Activated CD4-positive, alpha-beta memory T cell treated with anti-CD3 and anti-CD28 coated beads, Interleukin-2, amount 10 ng/mL, durations not matched to agents 7 days and 5 days (primary cell): ENCODE data around the gene CLIP2. TPM values are rescaled to one million over a fixed set of nuclear protein-coding genes. Genes with fewer than 3 reads are reported as not detected.
"Not testable (repeated sequence)": the region's sequence is repeated elsewhere in the genome, so short reads cannot be mapped to it uniquely, and the experiment has no call there.

Source experiments
- CTCF ChIA-PET: fragments of 350-600 bp; sonication (Branson Sonifier 250); formaldehyde crosslinking; loops from one replicate; lab custom pipeline; 2021; ENCODE audit warnings: antibody characterized with exemption, inconsistent platforms; lab: Charles Lee
- POLR2A ChIA-PET: fragments of 350-600 bp; sonication (Branson Sonifier 250); formaldehyde crosslinking; loops from one replicate; lab custom pipeline; 2021; ENCODE audit warnings: antibody characterized with exemption; lab: Charles Lee
- DNase-seq: peaks from one replicate; pipeline ENCODE4 v3.0.0-alpha.2; 2020
- H3K27ac Mint-ChIP-seq: one replicate; pipeline ENCODE4 v1.8.0; 2021; ENCODE audit warnings: mild to moderate bottlenecking, mixed read lengths
- H3K27me3 Mint-ChIP-seq: one replicate; pipeline ENCODE4 v1.8.0; 2021; ENCODE audit warnings: mixed read lengths
- H3K36me3 Mint-ChIP-seq: one replicate; pipeline ENCODE4 v1.8.0; 2021; ENCODE audit warnings: low read depth, mixed read lengths
- H3K4me1 Mint-ChIP-seq: one replicate; pipeline ENCODE4 v1.8.0; 2021; ENCODE audit warnings: mixed read lengths
- H3K4me3 Mint-ChIP-seq: one replicate; pipeline ENCODE4 v1.8.0; 2021; ENCODE audit warnings: mild to moderate bottlenecking, mixed read lengths
- H3K9me3 Mint-ChIP-seq: one replicate; pipeline ENCODE4 v1.8.0; 2021; ENCODE audit warnings: mixed read lengths
- total RNA-seq, 2 experiments: library from RNA; stranded (reverse); gene quantifications; one replicate each; pipeline ENCODE4 v1.2.3, GENCODE V29; 2021

CLIP2 gene
- total RNA-seq = 1 to 10 TPM; 1.6 TPM

DNA sequence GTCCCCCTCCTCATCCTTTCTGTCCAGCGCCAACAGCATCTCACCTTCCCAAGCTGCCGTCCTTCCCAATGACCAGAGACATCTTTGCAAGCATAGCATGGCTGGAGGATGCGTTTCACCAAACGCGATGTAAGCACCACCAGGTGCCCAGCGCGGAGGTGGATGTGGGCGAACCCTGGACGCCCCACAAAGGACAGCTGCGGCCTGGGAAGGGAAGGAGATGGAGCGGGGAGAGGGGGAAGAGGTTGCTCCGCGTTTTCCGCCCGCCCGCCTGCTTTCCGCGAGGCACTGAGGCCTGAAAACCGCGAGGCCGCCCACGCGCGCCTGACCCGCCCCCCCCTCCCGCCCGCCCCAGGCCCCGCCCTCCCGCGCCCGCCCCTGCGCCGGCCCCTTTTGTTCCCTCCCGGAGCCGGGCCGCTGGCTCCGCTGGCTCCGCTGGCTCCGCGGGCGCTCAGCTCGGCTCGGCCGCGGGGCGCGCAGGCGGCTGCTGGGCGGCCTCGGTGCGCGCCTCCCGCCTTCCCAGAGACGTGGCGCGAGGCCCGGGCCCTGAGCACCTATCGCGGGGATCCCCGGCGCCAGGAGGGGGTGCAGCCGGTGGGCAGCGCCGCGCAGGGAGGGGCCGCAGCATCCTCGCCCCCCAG, at the start of gene CLIP2:
Gene CLIP2, plus strand, starts transcription at position 390 of the 641 bp plus-strand sequence. CDS start 28,140 bp downstream, outside the sequence.
- ChIA-PET POLR2A (interaction anchor here (0.8 to 2.1 kb wide), 5 partner anchors 10 to 52 kb away, joined by 3 to 7 read pairs (median 4); partner anchors contain the start of gene RFC2), CTCF (interaction anchor here (1.9 kb wide), 1 partner anchor 13 kb away, joined by 6 read pairs; no protein-coding TSS in a partner anchor)
- no peaks in the 10 kb centered on the region for H3K36me3 Mint-ChIP-seq
- H3K27me3 Mint-ChIP-seq = peaks cover 38% of the 10 kb centered on the region
- H3K9me3 Mint-ChIP-seq = no peaks in the 10 kb centered on the region
- H3K4me3 Mint-ChIP-seq = peak within 1 kb of the TSS; percentile 71
- DNase-seq = peak; percentile 81
- H3K27ac Mint-ChIP-seq = no peak within 1 kb of the TSS
- peaks cover 22% of the 10 kb centered on the region for H3K4me1 Mint-ChIP-seq

DNA sequence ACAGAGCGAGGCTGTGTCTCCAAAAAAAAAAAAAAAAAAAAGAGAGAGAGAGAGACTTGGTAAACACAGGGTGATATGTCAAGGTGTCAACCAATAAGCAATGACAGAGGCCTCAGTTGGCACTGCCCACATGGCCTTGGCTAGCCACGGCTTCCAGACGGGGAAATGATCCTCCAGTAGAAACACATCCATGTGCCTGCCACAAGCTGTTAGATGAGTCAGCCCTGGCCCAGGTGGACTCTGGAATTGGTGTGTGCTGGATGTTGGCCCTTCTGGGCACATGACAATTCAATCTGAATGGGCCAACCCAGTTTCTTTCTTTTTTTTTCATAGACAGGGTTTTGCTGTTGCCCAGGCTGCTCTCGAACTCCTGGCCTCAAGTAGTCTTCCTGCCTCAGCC, 48.7 kb upstream of the CLIP2 start:
- Mint-ChIP-seq H3K27ac (no peak overlapping the region), H3K27me3 (no peaks in the 10 kb centered on the region), H3K9me3 (no peaks in the 10 kb centered on the region), H3K4me1 (peaks cover 27% of the 10 kb centered on the region), H3K36me3 (peaks cover 55% of the 10 kb centered on the region), H3K4me3 (no peak overlapping the region)
- ChIA-PET POLR2A (no interaction called here), CTCF (interaction anchor here (1.2 kb wide), 1 partner anchor 34 kb away, joined by 5 read pairs; no protein-coding TSS in a partner anchor)
- DNase-seq = no peak

DNA sequence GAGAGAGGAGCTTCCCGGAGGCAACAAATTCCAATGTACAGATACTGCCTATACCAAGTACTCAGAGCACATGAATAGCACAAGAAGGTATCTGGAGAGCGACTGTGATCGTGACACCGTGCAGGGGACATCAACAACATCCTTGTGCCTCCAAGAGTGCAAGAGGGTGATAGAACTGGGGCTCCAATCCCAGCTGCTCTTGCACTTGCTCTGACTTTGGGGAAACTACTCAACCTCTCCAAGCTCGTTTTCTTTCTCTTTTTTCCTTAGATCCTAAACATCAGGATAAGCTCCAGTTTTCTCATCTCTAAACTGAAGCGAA, 47.1 kb upstream of the CLIP2 start:
- H3K36me3 Mint-ChIP-seq = peaks cover 55% of the 10 kb centered on the region
- ChIA-PET CTCF (interaction anchor here (0.6 to 1.1 kb wide), 2 partner anchors 10 to 123 kb away, joined by 3 to 4 read pairs; no protein-coding TSS in a partner anchor), POLR2A (interaction anchor here (0.9 to 1.1 kb wide), 2 partner anchors 13 to 24 kb away, joined by 3 read pairs; no protein-coding TSS in a partner anchor)
- H3K9me3 Mint-ChIP-seq = no peaks in the 10 kb centered on the region
- H3K27me3 Mint-ChIP-seq = no peaks in the 10 kb centered on the region
- DNase-seq = no peak
- H3K27ac Mint-ChIP-seq = no peak overlapping the region
- H3K4me3 Mint-ChIP-seq = no peak overlapping the region
- H3K4me1 Mint-ChIP-seq = peaks cover 14% of the 10 kb centered on the region

DNA sequence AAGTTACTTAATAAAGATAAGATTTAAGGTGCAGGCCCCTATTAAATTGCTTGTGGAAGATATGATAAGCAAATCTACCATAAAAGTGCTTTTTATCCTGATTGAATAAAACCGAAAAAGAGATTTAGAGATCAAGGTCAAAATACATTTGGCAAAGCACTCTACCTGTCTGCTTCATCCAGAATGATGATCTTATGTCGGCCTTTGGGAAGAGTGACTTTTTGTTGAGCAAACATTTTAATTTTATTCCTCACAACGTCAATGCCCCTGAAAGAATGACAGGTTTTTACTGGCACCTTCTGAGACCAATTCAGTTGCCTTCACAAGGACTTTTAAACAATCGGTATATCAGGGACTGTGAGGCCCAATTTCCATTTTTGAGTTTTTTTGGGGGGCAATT, 42.7 kb upstream of the CLIP2 start:
- POLR2A ChIA-PET = no interaction called here
- Mint-ChIP-seq H3K4me3 (no peak overlapping the region), H3K27me3 (no peaks in the 10 kb centered on the region), H3K9me3 (no peaks in the 10 kb centered on the region), H3K36me3 (peaks cover 68% of the 10 kb centered on the region), H3K4me1 (peaks cover 31% of the 10 kb centered on the region), H3K27ac (no peak overlapping the region)
- DNase-seq = no peak
- CTCF ChIA-PET = no interaction called here

DNA sequence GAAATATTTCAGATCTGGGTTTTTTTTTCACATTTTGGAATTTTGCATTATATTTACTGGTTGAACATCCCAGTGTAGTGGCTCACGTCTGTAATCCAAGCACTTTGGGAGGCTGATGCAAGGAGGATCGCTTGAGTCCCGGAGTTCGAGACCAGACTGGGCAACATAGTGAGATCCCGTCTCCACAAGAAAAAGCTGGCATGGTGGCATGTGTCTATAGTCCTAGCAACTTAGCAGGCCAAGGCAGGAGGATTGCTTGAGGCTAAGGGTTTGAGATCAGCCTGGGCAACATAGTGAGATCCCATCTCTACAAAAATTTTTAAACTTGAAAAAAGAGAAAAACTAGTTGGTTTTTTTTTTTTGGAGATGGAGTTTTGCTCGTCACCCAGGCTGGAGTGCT, 41.1 kb upstream of the CLIP2 start:
- no peak overlapping the region for H3K27ac Mint-ChIP-seq
- ChIA-PET POLR2A (interaction anchor here (0.9 kb wide), 1 partner anchor 74 kb away, joined by 3 read pairs; the partner anchor contains the start of gene EIF4H), CTCF (interaction anchor here (0.6 kb wide), 1 partner anchor 42 kb away, joined by 3 read pairs; no protein-coding TSS in a partner anchor)
- H3K4me3 Mint-ChIP-seq = no peak overlapping the region
- peaks cover 35% of the 10 kb centered on the region for H3K4me1 Mint-ChIP-seq
- H3K27me3 Mint-ChIP-seq = no peaks in the 10 kb centered on the region
- DNase-seq = no peak
- no peaks in the 10 kb centered on the region for H3K9me3 Mint-ChIP-seq
- peaks cover 60% of the 10 kb centered on the region for H3K36me3 Mint-ChIP-seq

DNA sequence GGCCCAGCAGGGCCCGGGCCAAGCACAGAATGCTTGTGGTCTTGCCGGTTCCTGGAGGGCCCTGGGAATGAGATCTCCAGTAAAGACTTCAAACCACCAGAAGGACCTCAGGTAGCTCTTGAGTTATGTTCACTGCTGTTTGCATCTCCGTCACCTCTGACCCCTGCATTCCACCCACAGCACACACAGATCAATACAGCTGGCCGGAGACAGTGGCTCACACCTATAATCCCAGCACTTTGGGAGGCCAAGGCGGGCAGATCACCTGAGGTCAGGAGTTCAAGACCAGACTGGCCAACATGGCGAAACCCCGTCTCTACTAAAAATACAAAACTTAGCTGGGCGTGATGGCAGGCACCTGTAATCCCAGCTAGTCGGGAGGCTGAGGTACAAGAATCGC, 40.1 kb upstream of the CLIP2 start:
- POLR2A ChIA-PET = interaction anchor here (0.9 kb wide), 1 partner anchor 75 kb away, joined by 3 read pairs; the partner anchor contains the start of gene EIF4H
- H3K27ac Mint-ChIP-seq, H3K4me3 Mint-ChIP-seq, H3K9me3 Mint-ChIP-seq, H3K27me3 Mint-ChIP-seq, DNase-seq: not testable (repeated sequence)
- CTCF ChIA-PET = interaction anchor here (1.8 kb wide), 1 partner anchor 43 kb away, joined by 6 read pairs; no protein-coding TSS in a partner anchor
- Mint-ChIP-seq H3K4me1 (peaks cover 34% of the 10 kb centered on the region), H3K36me3 (peaks cover 57% of the 10 kb centered on the region)

DNA sequence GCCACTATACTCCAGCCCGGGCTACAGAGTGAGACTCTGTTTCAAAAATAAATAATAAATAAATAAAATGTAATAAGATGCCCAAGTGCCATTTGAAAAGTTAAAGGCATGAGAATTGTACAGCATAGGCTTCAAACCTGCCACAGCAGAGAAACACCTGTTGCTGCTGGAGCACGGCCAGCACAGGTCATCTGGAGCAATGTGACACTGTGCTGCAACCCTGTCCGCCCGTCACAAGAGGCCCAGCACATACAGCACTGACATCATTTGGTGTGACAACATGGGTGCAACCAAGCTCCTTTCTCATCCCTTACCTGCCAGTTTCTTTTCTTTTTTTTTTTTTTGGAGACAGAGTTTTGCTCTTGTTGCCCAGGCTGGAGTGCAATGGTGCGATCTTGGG, 36.3 kb upstream of the CLIP2 start:
- ChIA-PET POLR2A (interaction anchor here (1.0 to 1.6 kb wide), 2 partner anchors 38 to 41 kb away, joined by 3 to 9 read pairs; no protein-coding TSS in a partner anchor), CTCF (interaction anchor here (0.6 to 1.9 kb wide), 5 partner anchors 11 to 148 kb away, joined by 3 to 11 read pairs (median 4); no protein-coding TSS in a partner anchor)
- no peaks in the 10 kb centered on the region for H3K9me3 Mint-ChIP-seq
- H3K27me3 Mint-ChIP-seq = no peaks in the 10 kb centered on the region
- H3K27ac Mint-ChIP-seq = peak overlapping the region; percentile 56
- H3K4me3 Mint-ChIP-seq = peak overlapping the region; percentile 92
- H3K36me3 Mint-ChIP-seq = peaks cover 43% of the 10 kb centered on the region
- no peak for DNase-seq
- H3K4me1 Mint-ChIP-seq = peaks cover 53% of the 10 kb centered on the region

DNA sequence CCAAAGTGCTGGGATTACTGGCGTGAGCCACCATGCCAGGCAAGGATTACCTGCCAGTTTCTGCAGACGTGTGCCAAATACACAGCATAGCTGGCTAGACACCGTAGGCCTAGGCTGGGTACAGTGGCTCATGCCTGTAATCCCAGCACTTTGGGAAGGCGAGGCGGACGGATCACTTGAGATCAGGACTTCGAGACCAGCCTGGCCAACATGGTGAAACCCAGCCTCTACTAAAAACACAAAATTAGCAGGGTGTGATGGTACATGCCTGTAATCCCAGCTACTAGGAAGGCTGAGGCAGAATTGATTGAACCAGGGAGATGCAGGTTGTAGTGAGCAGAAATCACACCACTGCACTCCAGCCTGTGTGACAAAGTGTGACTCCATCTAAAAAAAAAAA, 35.9 kb upstream of the CLIP2 start:
- H3K27me3 Mint-ChIP-seq = no peaks in the 10 kb centered on the region
- H3K4me1 Mint-ChIP-seq = peaks cover 50% of the 10 kb centered on the region
- peaks cover 39% of the 10 kb centered on the region for H3K36me3 Mint-ChIP-seq
- peak overlapping the region; percentile 92 for H3K4me3 Mint-ChIP-seq
- no peak for DNase-seq
- CTCF ChIA-PET = interaction anchor here (0.6 to 1.9 kb wide), 4 partner anchors 17 to 188 kb away, joined by 3 to 11 read pairs (median 4); no protein-coding TSS in a partner anchor
- POLR2A ChIA-PET = interaction anchor here (1.0 to 1.6 kb wide), 4 partner anchors 35 to 47 kb away, joined by 3 to 9 read pairs (median 4); no protein-coding TSS in a partner anchor
- no peaks in the 10 kb centered on the region for H3K9me3 Mint-ChIP-seq
- peak overlapping the region; percentile 92 for H3K27ac Mint-ChIP-seq

DNA sequence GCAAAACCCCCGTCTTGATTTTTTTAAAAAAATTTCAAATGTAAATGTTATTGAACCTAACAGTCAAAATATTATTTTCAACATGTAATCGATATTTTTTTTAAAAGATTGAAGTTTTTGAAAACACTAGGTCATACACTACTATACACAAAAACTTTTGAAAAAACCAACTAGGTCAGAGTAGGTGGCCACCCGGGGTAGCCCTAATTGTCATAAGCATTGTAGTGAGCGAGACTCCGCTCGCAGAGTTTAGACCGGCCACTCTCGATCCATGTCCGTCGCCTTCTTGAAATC, 35.4 kb upstream of the CLIP2 start:
- H3K4me1 Mint-ChIP-seq = peaks cover 49% of the 10 kb centered on the region
- POLR2A ChIA-PET = interaction anchor here (1.0 to 1.6 kb wide), 4 partner anchors 34 to 47 kb away, joined by 4 to 9 read pairs (median 4); partner anchors contain the start of gene LAT2
- H3K36me3 Mint-ChIP-seq = peaks cover 36% of the 10 kb centered on the region

DNA sequence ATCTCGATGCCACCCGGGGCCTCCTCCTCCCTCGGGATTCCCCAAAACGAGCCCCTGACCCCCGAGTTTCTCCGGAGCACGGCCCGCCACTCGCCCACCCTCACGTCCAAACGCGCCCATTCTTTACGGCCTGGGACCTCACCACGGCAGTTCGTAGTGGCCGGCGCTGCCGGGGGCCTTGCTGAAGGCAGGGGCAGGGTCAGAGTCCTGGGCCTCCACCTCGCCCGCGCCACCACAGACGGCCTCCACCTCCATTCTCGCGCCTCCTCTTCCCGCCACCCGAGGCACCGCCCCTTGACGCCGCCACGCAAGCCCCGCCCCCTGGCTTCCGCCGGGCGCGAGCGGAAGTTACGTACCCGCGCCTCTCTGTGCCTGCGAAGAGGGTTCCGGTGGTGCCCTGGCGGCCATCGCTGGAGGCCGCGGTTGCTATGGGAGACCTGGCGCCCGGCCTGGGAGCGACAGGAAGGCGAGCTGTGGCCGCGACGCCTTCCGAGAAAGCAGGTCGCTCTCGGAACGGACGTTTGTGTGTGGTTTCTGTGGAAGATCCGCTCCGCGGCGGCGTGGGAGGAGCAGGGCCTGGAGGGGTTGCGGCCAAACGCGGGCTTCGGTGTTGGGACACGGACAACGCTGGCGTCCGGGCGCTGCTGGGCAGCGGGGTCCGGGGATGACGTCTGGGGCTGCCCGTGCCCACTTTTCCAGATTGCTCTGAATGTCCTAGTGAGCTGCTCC, 34.9 kb upstream of the CLIP2 start, which contains the start of gene RFC2:
Gene RFC2, minus strand, starts transcription at position 271 of the 729 bp plus-strand sequence. Its CDS starts 16 bp downstream, at position 255.
- H3K27ac Mint-ChIP-seq = peak within 1 kb of the TSS; percentile 92
- peaks cover 3% of the 10 kb centered on the region for H3K27me3 Mint-ChIP-seq
- DNase-seq = peak; percentile 98
- POLR2A ChIA-PET = interaction anchor here (0.6 to 1.6 kb wide), 8 partner anchors 12 to 79 kb away, joined by 3 to 4 read pairs (median 4); partner anchors contain the start of gene LAT2
- CTCF ChIA-PET = interaction anchor here (0.9 to 2.6 kb wide), 4 partner anchors 22 to 146 kb away, joined by 3 to 12 read pairs (median 8); no protein-coding TSS in a partner anchor
- H3K4me1 Mint-ChIP-seq = peaks cover 46% of the 10 kb centered on the region
- H3K9me3 Mint-ChIP-seq = no peaks in the 10 kb centered on the region
- peaks cover 32% of the 10 kb centered on the region for H3K36me3 Mint-ChIP-seq
- peak within 1 kb of the TSS; percentile 92 for H3K4me3 Mint-ChIP-seq

More for the DNA sequence above, 35.4 kb upstream of the CLIP2 start:
- Mint-ChIP-seq H3K9me3 (no peaks in the 10 kb centered on the region), H3K27ac (peak overlapping the region; percentile 92), H3K27me3 (peaks cover 3% of the 10 kb centered on the region), H3K4me3 (peak overlapping the region; percentile 92)
- CTCF ChIA-PET = interaction anchor here (0.6 to 1.9 kb wide), 4 partner anchors 17 to 189 kb away, joined by 3 to 11 read pairs (median 4); no protein-coding TSS in a partner anchor
- DNase-seq = no peak

DNA sequence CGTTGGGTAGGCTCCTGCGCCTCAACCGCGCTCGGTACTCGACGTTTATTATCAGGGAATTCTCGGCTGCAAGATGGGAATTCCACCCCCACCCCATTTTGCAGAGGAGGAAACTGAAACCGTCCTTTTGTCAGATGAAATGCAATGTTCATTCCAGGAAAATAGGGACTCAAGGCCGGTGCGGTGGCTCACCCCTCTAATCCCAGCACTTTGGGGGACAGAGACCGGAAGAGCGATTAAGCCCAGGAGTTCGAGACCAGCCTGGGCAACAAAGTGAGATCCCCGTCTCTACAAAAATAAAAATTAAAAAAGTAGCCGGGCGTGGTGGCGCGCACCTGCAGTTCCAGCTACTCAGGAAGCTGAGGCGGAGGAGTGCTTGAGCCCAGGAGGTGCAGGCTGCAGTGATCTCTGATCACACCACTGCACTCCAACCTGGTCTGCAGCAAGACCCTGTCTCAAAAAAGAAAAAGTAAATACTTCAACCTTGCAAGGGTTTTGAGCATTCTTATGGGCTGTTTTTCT, 34.3 kb upstream of the CLIP2 start:
- Mint-ChIP-seq H3K4me1 (peaks cover 41% of the 10 kb centered on the region), H3K4me3 (peak overlapping the region; percentile 92), H3K9me3 (no peaks in the 10 kb centered on the region), H3K27me3 (peaks cover 3% of the 10 kb centered on the region), H3K27ac (peak overlapping the region; percentile 92), H3K36me3 (peaks cover 27% of the 10 kb centered on the region)
- POLR2A ChIA-PET = interaction anchor here (0.6 to 1.6 kb wide), 8 partner anchors 13 to 80 kb away, joined by 3 to 4 read pairs (median 4); partner anchors contain the start of gene LAT2
- peak; percentile 22 for DNase-seq
- CTCF ChIA-PET = interaction anchor here (0.9 to 2.6 kb wide), 3 partner anchors 21 to 145 kb away, joined by 3 to 12 read pairs (median 4); no protein-coding TSS in a partner anchor

DNA sequence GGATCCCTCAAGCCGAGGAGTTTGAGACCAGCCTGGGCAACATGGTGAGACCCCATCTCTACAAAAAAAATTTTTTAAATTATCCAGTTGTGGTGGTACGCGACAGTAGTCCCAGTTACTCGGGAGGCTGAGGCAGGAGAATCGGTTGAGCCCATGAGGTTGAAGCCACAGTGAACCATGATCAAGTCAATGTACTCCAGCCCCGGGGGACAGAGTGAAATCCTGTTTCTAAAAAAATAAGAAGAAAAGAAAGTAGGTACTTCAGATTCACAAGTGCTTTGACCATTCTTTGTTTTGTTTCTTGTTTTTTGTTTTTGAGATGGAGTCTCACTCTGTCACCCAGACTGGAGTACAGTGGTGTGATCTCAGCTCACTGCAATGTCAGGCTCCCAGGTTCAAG, 33.7 kb upstream of the CLIP2 start:
- Mint-ChIP-seq H3K36me3 (peaks cover 21% of the 10 kb centered on the region), H3K4me1 (peaks cover 38% of the 10 kb centered on the region), H3K4me3 (peak overlapping the region; percentile 92)
- ChIA-PET POLR2A (interaction anchor here (1.4 kb wide), 1 partner anchor 19 kb away, joined by 4 read pairs; no protein-coding TSS in a partner anchor), CTCF (interaction anchor here (1.4 to 2.6 kb wide), 2 partner anchors 49 to 145 kb away, joined by 4 to 12 read pairs; no protein-coding TSS in a partner anchor)
- not testable (repeated sequence) for H3K9me3 Mint-ChIP-seq, DNase-seq, H3K27me3 Mint-ChIP-seq, H3K27ac Mint-ChIP-seq
